Nephron (organoid): ENCODE measurements around the gene SMTN.

Source experiments
- H3K27ac Mint-ChIP-seq, 3 experiments: 2 replicates each; pipeline ENCODE4 v1.8.0; 2020; ENCODE audit warnings: mixed read lengths in 3 of 3, mild to moderate bottlenecking in 2 of 3, moderate library complexity in 1 of 3
- H3K27me3 Mint-ChIP-seq: 2 replicates; pipeline ENCODE4 v1.8.0; 2021; ENCODE audit warnings: low read depth, mild to moderate bottlenecking, moderate library complexity, mixed read lengths
- H3K36me3 Mint-ChIP-seq: 2 replicates; pipeline ENCODE4 v1.8.0; 2020; ENCODE audit warnings: low read depth, mixed read lengths
- H3K4me1 Mint-ChIP-seq: 2 replicates; pipeline ENCODE4 v1.8.0; 2020; ENCODE audit warnings: mixed read lengths
- H3K4me3 Mint-ChIP-seq, 3 experiments: 2 replicates each; pipeline ENCODE4 v1.8.0; 2020; ENCODE audit warnings: mild to moderate bottlenecking in 3 of 3, mixed read lengths in 3 of 3, moderate library complexity in 2 of 3
- H3K9me3 Mint-ChIP-seq: 2 replicates; pipeline ENCODE4 v1.8.0; 2020; ENCODE audit warnings: mixed read lengths
- CTCF ChIP-seq, 3 experiments: fragments of 200-600 bp; sonication (generic); IDR thresholded peaks; one replicate each; pipeline ENCODE4 v1.5.0; 2021; ENCODE audit warnings: antibody characterized with exemption in 3 of 3; ENCODE audit not compliant: unreplicated experiment in 3 of 3

The SMTN gene

GRCh38 chr22:31044262-31044861 is 36.8 kb upstream of the SMTN start:
- peak overlapping the region in 2 of 3 experiments; percentile 5 to 12 for H3K4me3 Mint-ChIP-seq
- H3K36me3 Mint-ChIP-seq = no peaks in the 10 kb centered on the region
- peaks cover 4% of the 10 kb centered on the region for H3K9me3 Mint-ChIP-seq
- H3K4me1 Mint-ChIP-seq = peaks cover 57% of the 10 kb centered on the region
- no peak for TF ChIP-seq CTCF (IDR thresholded peaks at IDR 0.05; ENCODE audit: unreplicated experiment in 3 of 3)
- no peaks in the 10 kb centered on the region for H3K27me3 Mint-ChIP-seq
- H3K27ac Mint-ChIP-seq = peak overlapping the region; percentile 74 to 95 (median 93)

- Mint-ChIP-seq H3K27me3 (no peaks in the 10 kb centered on the region), H3K4me3 (no peak overlapping the region), H3K9me3 (peaks cover 4% of the 10 kb centered on the region), H3K4me1 (peaks cover 45% of the 10 kb centered on the region), H3K36me3 (no peaks in the 10 kb centered on the region), H3K27ac (peak overlapping the region; percentile 53 to 93 (median 77))
- TF ChIP-seq CTCF (IDR thresholded peaks at IDR 0.05; ENCODE audit: unreplicated experiment in 3 of 3) = no peak
Observed at GRCh38 chr22:31045900-31046538, 35.1 kb upstream of the SMTN start.

- Mint-ChIP-seq H3K4me3 (peak overlapping the region in 1 of 3 experiments; percentile 19), H3K36me3 (no peaks in the 10 kb centered on the region), H3K9me3 (peaks cover 4% of the 10 kb centered on the region), H3K27ac (peak overlapping the region; percentile 53 to 93 (median 77)), H3K4me1 (peaks cover 40% of the 10 kb centered on the region), H3K27me3 (no peaks in the 10 kb centered on the region)
- TF ChIP-seq CTCF (IDR thresholded peaks at IDR 0.05; ENCODE audit: unreplicated experiment in 3 of 3) = no peak
Observed at GRCh38 chr22:31046539-31047226, 34.4 kb upstream of the SMTN start.

- Mint-ChIP-seq H3K9me3 (peaks cover 4% of the 10 kb centered on the region), H3K27ac (peak overlapping the region in 1 of 3 experiments; percentile 67), H3K4me3 (no peak overlapping the region), H3K27me3 (no peaks in the 10 kb centered on the region), H3K4me1 (peaks cover 45% of the 10 kb centered on the region), H3K36me3 (no peaks in the 10 kb centered on the region)
- TF ChIP-seq CTCF (IDR thresholded peaks at IDR 0.05; ENCODE audit: unreplicated experiment in 3 of 3) = no peak
Observed at GRCh38 chr22:31048570-31048969, 32.5 kb upstream of the SMTN start.

- no peaks in the 10 kb centered on the region for H3K36me3 Mint-ChIP-seq
- H3K27me3 Mint-ChIP-seq = no peaks in the 10 kb centered on the region
- H3K4me3 Mint-ChIP-seq = no peak overlapping the region
- TF ChIP-seq CTCF (IDR thresholded peaks at IDR 0.05; ENCODE audit: unreplicated experiment in 3 of 3) = no peak
- peaks cover 41% of the 10 kb centered on the region for H3K4me1 Mint-ChIP-seq
- H3K27ac Mint-ChIP-seq = peak overlapping the region in 2 of 3 experiments; percentile 67 to 81
- H3K9me3 Mint-ChIP-seq = peaks cover 4% of the 10 kb centered on the region
Observed at GRCh38 chr22:31049815-31050420, 31.2 kb upstream of the SMTN start.
